ENCODE measurements around the gene ZCCHC7.

Gene ZCCHC7

GRCh38 chr9:37184905-37185867 lies 64.8 kb downstream of the ZCCHC7 start:
- TF ChIP-seq SIN3A (IDR thresholded peaks at IDR 0.05; ENCODE audit: borderline replicate concordance, insufficient read depth, low read length) (no peak), POLR2AphosphoS5 (IDR thresholded peaks at IDR 0.05; ENCODE audit: low read depth, low read length) (no peak), TAF1 (IDR thresholded peaks at IDR 0.05; ENCODE audit: borderline replicate concordance, insufficient read depth, low read length) (no peak), FOXP2 (optimal IDR thresholded peaks at IDR 0.05; ENCODE audit: borderline replicate concordance, extremely low read depth, extremely low read length, insufficient read depth) (no peak), REST (IDR thresholded peaks at IDR 0.05; ENCODE audit: insufficient read depth in 1 of 2, low read depth in 2 of 2, low read length in 2 of 2) (no peak)

DNA sequence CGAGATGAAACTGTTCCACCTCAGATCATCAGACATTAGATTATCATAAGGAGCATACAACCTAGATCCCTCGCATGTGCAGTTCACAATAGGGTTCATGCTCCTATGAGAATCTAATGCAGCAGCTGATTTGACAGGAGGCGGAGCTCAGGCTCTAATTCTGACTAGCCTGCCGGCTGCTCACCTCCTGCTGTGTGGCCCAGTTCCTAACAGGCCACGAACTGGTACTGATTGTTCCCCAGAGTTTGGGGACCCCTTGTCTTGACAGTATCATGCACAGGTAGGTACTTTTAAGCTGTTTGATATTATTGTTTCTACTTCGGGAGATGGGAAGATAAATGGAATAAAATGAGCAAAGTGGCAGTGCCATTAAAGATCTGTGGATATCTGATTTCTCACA lies 66.9 kb downstream of the ZCCHC7 start:
- no peak for TF ChIP-seq SIN3A (IDR thresholded peaks at IDR 0.05; ENCODE audit: borderline replicate concordance, insufficient read depth, low read length)
- no peak for TF ChIP-seq REST (IDR thresholded peaks at IDR 0.05; ENCODE audit: insufficient read depth in 1 of 2, low read depth in 2 of 2, low read length in 2 of 2)
- TF ChIP-seq FOXP2 (optimal IDR thresholded peaks at IDR 0.05; ENCODE audit: borderline replicate concordance, extremely low read depth, extremely low read length, insufficient read depth): no peak
- TF ChIP-seq TAF1 (IDR thresholded peaks at IDR 0.05; ENCODE audit: borderline replicate concordance, insufficient read depth, low read length): no peak
- no peak for TF ChIP-seq POLR2AphosphoS5 (IDR thresholded peaks at IDR 0.05; ENCODE audit: low read depth, low read length)

- no peak for TF ChIP-seq SIN3A (IDR thresholded peaks at IDR 0.05; ENCODE audit: borderline replicate concordance, insufficient read depth, low read length)
- TF ChIP-seq FOXP2 (optimal IDR thresholded peaks at IDR 0.05; ENCODE audit: borderline replicate concordance, extremely low read depth, extremely low read length, insufficient read depth): no peak
- no peak for TF ChIP-seq TAF1 (IDR thresholded peaks at IDR 0.05; ENCODE audit: borderline replicate concordance, insufficient read depth, low read length)
- no peak for TF ChIP-seq POLR2AphosphoS5 (IDR thresholded peaks at IDR 0.05; ENCODE audit: low read depth, low read length)
- TF ChIP-seq REST (IDR thresholded peaks at IDR 0.05; ENCODE audit: insufficient read depth in 1 of 2, low read depth in 2 of 2, low read length in 2 of 2): no peak
Observed at GRCh38 chr9:37187713-37188439, 67.5 kb downstream of the ZCCHC7 start.

DNA sequence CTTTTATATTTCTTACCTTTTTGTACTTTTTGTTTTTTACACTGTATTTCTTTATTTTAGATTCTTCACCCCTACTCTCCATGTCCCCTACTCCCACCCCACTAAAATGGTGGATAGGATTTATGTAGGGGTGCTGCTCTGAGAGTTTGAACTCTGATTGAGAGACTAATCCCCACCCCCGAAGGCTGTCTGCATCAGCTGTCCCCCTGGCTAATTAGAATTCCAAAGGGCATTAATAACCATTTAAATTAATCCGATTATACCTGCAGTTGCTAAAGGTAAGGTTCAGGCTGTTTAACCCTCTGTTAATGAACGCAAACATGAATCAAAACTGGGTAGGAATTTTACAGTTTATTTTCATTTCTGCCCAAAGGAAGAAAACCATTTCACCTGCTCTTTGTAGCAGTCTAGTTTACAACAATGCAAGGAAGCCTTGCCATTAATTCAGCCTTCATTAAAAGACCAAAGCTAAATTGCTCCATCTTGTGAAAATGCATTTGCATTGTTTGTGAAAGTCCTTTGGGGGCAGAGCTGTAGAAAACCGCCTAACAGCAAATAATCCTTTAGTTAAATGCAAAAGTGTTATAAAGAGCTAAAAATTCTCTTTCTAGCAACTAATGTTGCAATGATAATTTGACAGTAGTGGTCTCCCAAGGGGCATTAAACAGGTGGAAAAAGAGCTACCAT lies 71.2 kb downstream of the ZCCHC7 start:
- TF ChIP-seq TAF1 (IDR thresholded peaks at IDR 0.05; ENCODE audit: borderline replicate concordance, insufficient read depth, low read length) (no peak), POLR2AphosphoS5 (IDR thresholded peaks at IDR 0.05; ENCODE audit: low read depth, low read length) (no peak), SIN3A (IDR thresholded peaks at IDR 0.05; ENCODE audit: borderline replicate concordance, insufficient read depth, low read length) (no peak), REST (IDR thresholded peaks at IDR 0.05; ENCODE audit: insufficient read depth in 1 of 2, low read depth in 2 of 2, low read length in 2 of 2) (no peak), FOXP2 (optimal IDR thresholded peaks at IDR 0.05; ENCODE audit: borderline replicate concordance, extremely low read depth, extremely low read length, insufficient read depth) (no peak)

Data from PFSK-1 (cell line).